HEK293T (cell line): ENCODE data around the gene RNF225.
"Not testable (repeated sequence)": the region's sequence is repeated elsewhere in the genome, so short reads cannot be mapped to it uniquely, and the experiment has no call there.

Experiments used
- CTCF ChIA-PET: fragments of 350-600 bp; formaldehyde crosslinking; extraction: SDS; loops from one replicate; lab custom pipeline; 2021; ENCODE audit warnings: antibody characterized with exemption, inconsistent platforms; lab: Yijun Ruan, JAX
- POLR2A ChIA-PET: fragments of 350-600 bp; formaldehyde crosslinking; extraction: SDS; loops from one replicate; lab custom pipeline; 2020; ENCODE audit warnings: antibody characterized with exemption, inconsistent platforms; lab: Yijun Ruan, JAX
- DNase-seq: peaks from one replicate; pipeline ENCODE4 v3.0.0; 2012; ENCODE audit warnings: mixed read lengths; ENCODE audit errors: extremely low spot score
- ARNT ChIP-seq: fragments of 450-650 bp; IDR thresholded peaks from 2 replicates; pipeline ENCODE4 v1.6.1; 2017; ENCODE audit warnings: mild to moderate bottlenecking
- BHLHE40 ChIP-seq: fragments of 450-650 bp; IDR thresholded peaks from 2 replicates; pipeline ENCODE4 v1.6.1; 2016; ENCODE audit warnings: mild to moderate bottlenecking, moderate library complexity, borderline replicate concordance
- CTBP1 ChIP-seq: fragments of 450-650 bp; IDR thresholded peaks from 2 replicates; pipeline ENCODE4 v1.6.1; 2016; ENCODE audit warnings: borderline replicate concordance
- FOXA1 ChIP-seq: fragments of 450-650 bp; IDR thresholded peaks from 2 replicates; pipeline ENCODE4 v1.6.1; 2016; ENCODE audit warnings: mild to moderate bottlenecking
- FOXK2 ChIP-seq: fragments of 450-650 bp; IDR thresholded peaks from 2 replicates; pipeline ENCODE4 v1.6.1; 2016; ENCODE audit warnings: mild to moderate bottlenecking
- FOXM1 ChIP-seq: fragments of 450-650 bp; IDR thresholded peaks from 2 replicates; pipeline ENCODE4 v1.6.1; 2017; ENCODE audit warnings: mild to moderate bottlenecking, borderline replicate concordance
- HDGF ChIP-seq: fragments of 450-650 bp; IDR thresholded peaks from 2 replicates; pipeline ENCODE4 v1.6.1; 2017; ENCODE audit warnings: antibody characterized with exemption, borderline replicate concordance
- L3MBTL2 ChIP-seq: fragments of 450-650 bp; conservative IDR thresholded peaks from 2 replicates; pipeline ENCODE4 v1.6.1; 2016; ENCODE audit warnings: mild to moderate bottlenecking
- LEF1 ChIP-seq: fragments of 450-650 bp; IDR thresholded peaks from 2 replicates; pipeline ENCODE4 v1.6.1; 2017; ENCODE audit warnings: mild to moderate bottlenecking, borderline replicate concordance
- NFRKB ChIP-seq: fragments of 450-650 bp; IDR thresholded peaks from 2 replicates; pipeline ENCODE4 v1.6.1; 2016; ENCODE audit warnings: mild to moderate bottlenecking, moderate library complexity
- SP1 ChIP-seq: fragments of 450-650 bp; IDR thresholded peaks from 2 replicates; pipeline ENCODE4 v1.6.1; 2017
- SUZ12 ChIP-seq: fragments of 450-650 bp; IDR thresholded peaks from 2 replicates; pipeline ENCODE4 v1.6.1; 2016; ENCODE audit warnings: mild to moderate bottlenecking
- TARDBP ChIP-seq: fragments of 450-650 bp; IDR thresholded peaks from 2 replicates; pipeline ENCODE4 v1.6.1; 2016
- ZNF384 ChIP-seq: fragments of 450-650 bp; IDR thresholded peaks from 2 replicates; pipeline ENCODE4 v1.6.1; 2016
- TF ChIP-seq, protein P1 (sequence below): fragments of 450-650 bp; IDR thresholded peaks from 2 replicates; pipeline ENCODE4 v1.6.1; 2016

Gene RNF225

DNA sequence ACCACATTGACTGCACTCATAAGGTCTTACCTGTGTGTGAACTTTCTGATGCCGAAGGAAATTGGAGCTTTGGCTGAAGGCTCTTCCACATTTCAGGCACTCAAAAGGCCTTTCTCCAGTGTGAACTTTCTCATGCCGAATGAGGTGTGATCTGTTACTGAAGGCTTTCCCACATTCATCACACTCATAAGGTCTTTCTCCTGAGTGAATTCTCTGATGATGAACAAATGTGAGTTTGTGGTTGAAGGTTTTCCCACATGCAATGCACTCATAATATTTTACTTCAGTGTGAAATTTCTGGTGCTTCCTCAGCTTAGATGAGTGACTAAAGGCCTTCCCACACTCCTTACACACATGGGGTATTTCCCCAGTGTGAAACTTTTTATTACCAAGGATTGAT is 38.8 kb downstream of the RNF225 start:
- DNase-seq = no peak
- ChIA-PET CTCF (no interaction called here), POLR2A (interaction anchor here (1.5 kb wide), 1 partner anchor 26 kb away, joined by 4 read pairs; the partner anchor contains the start of gene ZNF584)
- TF ChIP-seq CTBP1 = no peak
- TF ChIP-seq, protein P1, sequence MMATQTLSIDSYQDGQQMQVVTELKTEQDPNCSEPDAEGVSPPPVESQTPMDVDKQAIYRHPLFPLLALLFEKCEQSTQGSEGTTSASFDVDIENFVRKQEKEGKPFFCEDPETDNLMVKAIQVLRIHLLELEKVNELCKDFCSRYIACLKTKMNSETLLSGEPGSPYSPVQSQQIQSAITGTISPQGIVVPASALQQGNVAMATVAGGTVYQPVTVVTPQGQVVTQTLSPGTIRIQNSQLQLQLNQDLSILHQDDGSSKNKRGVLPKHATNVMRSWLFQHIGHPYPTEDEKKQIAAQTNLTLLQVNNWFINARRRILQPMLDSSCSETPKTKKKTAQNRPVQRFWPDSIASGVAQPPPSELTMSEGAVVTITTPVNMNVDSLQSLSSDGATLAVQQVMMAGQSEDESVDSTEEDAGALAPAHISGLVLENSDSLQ = no peak
- no peak for TF ChIP-seq TARDBP
- no peak for TF ChIP-seq NFRKB
- no peak for TF ChIP-seq LEF1
- no peak for TF ChIP-seq BHLHE40
- no peak for TF ChIP-seq ARNT
- no peak for TF ChIP-seq SUZ12

DNA sequence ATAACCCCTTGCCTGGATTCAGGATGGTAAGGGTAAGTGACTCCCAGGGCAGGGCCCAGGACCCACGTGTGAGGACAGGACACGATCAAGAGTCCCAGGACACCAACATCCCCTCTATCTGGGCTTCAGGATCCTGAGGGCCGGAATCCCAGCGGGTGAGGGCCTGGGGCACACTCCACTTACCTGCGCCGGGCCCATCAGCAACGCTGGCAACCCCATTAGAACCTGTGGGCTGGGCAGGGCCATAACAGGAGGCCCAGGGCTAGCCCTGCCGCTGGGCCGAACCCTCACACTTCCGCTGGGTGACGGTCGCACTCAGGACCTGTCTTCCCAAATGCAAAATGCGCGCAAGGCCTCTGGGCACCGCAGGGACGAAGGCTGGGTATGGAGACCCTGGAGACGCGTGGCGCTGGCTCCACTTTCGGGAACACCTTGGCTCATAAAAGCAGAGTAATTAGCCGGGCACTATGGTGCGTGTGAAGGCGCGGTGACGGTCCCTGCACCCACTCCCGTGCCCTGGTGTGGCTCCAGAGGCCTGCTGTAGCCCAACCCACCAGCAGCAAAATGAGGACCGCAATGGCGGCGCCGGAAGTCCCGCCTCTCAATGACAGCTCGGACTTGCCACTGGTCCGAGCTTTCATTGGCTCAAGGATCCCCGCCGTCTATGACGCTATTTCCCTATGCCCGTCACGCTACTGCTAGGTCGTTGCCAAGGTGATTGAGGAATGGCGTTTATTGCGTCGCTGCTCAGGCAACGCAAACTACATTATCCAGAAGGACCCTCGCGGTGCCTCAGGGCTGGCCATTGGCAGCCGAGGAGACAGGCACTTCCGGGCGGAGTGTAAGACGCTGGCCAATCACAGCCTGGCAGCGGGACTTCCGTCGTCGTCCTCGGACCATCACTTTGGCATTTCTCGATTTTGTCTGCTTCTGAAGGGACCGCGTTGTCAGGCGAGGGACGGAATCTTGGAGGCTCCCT is 44.4 kb downstream of the RNF225 start, which contains the start of gene ZNF132:
ZNF132 (minus strand) TSS at position 578 of the 979 bp plus-strand sequence; CDS start at position 246, 332 bp downstream.
- no peak for TF ChIP-seq FOXA1
- DNase-seq = no peak
- ChIA-PET CTCF (no interaction called here), POLR2A (no interaction called here)

DNA sequence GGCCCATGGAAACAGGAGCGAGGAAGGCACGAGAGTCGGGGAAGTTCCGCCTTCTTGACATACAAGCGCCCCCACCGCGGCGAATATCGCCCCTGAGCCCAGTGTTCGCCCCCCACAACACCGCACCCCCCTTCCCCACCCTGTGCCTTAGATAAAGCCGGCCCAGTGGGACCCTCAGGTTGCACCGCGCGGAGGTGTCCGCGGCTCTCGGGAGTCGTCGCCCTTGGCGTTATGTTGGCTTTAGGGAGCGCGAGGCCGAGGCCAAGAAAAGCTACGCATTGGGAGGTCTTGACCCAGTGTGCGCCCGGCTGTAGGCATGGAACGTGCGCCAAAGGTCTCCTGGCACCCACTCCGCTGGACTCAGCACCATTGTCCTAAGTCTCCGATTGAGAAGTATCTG is 45.1 kb downstream of the RNF225 start:
- POLR2A ChIA-PET = no interaction called here
- CTCF ChIA-PET = no interaction called here
- no peak for DNase-seq
- no peak for TF ChIP-seq FOXM1
- no peak for TF ChIP-seq CTBP1
- no peak for TF ChIP-seq ARNT
- TF ChIP-seq HDGF = no peak
- TF ChIP-seq NFRKB = no peak
- no peak for TF ChIP-seq SP1
- no peak for TF ChIP-seq ZNF384
- no peak for TF ChIP-seq SUZ12
- no peak for TF ChIP-seq FOXK2
- no peak for TF ChIP-seq TARDBP
- no peak for TF ChIP-seq L3MBTL2
- TF ChIP-seq FOXA1 = no peak

DNA sequence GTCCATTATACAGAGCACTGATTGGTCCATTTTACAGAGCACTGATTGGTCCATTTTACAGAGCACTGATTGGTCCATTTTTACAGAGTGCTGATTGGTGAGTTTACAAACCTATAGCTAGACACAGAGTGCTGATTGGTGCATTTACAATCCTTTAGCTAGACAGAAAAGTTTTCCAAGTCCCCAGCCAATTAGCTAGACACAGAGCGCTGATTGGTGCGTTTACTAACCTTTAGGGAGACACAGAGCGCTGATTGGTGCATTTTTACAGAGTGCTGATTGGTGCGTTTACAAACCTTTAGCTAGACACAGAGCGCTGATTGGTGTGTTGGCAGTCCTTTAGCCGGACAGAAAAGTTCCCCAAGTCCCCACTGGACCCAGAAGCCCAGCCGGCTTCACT is 47.5 kb downstream of the RNF225 start:
- CTCF ChIA-PET, DNase-seq: not testable (repeated sequence)
- POLR2A ChIA-PET = interaction anchor here (0.8 to 1.1 kb wide), 2 partner anchors 13 to 35 kb away, joined by 3 read pairs; partner anchors contain the start of gene ZNF584
